ENCODE data around the gene NQO1. TPM values are rescaled to one million over a fixed set of nuclear protein-coding genes. Genes with fewer than 3 reads are reported as not detected.

The NQO1 gene
- total RNA-seq, 2 experiments from 2014 or later: 12.1 to 14.5 TPM

DNA sequence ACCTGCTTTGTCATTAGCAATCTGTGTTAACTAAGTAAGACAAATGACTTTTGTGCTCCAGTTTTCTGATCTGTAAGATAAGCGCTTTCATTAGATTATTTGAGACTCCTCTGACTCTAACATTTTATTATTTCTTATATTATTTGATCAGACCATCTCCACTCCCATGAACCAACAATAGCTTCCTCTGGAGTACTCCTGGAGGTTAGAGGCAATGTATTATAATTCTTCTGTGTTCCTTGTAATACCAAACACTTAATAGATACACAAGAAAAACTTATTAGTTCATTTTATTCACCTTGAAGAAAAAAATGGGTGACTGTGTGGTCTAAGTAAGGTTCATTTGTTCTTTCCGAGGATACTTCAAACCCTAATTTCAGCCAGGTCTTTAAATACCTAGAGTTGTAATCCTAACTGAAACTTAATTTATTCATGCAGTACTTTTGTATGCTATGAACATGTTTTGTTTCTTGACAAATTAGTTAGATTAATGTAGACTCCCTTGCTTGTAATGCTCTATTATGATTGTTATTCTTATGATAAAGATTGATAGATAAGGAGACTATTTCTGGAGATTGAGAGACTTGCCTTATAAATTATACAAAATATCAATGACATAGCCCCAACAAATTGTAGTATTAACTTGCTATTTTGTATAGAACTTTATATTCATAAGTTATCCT lies 53.9 kb downstream of the NQO1 start:
- no peak for DNase-seq
- Mint-ChIP-seq H3K27me3 (no peaks in the 10 kb centered on the region), H3K4me1 (peaks cover 2% of the 10 kb centered on the region), H3K4me3 (no peak overlapping the region), H3K36me3 (peaks cover 18% of the 10 kb centered on the region), H3K27ac (no peak overlapping the region), H3K9me3 (no peaks in the 10 kb centered on the region)
- no peak for ATAC-seq (ENCODE audit: low read depth)
- POLR2A ChIA-PET: no interaction called here

- Mint-ChIP-seq H3K4me3 (no peak overlapping the region), H3K27me3 (no peaks in the 10 kb centered on the region), H3K4me1 (peaks cover 2% of the 10 kb centered on the region), H3K36me3 (peaks cover 16% of the 10 kb centered on the region), H3K9me3 (no peaks in the 10 kb centered on the region), H3K27ac (no peak overlapping the region)
- ATAC-seq (ENCODE audit: low read depth): no peak
- POLR2A ChIA-PET: no interaction called here
- no peak for DNase-seq
These were observed 56.8 kb downstream of the NQO1 start for GRCh38 chr16:69669577-69669976.

DNA sequence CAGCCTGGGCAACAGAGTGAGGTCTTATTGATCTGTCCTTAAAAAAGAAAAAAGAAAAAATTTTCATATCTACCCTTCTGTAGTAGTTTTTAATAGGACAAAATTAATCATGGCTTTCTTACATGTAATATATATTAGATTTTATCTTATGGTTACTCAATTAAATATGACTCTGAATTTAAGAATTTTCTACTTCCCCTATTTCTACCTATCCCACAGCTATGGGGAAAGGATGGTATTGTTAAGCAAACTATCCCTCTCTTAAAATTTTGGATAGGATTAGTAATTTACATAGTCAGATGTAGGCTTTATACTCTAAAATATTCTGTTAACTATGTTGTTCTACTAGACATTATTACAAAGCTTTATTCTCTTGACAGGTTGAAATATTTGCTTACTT lies 62.5 kb downstream of the NQO1 start:
- POLR2A ChIA-PET: interaction anchor here (0.5 kb wide), 1 partner anchor 447 kb away, joined by 3 read pairs; no protein-coding TSS in a partner anchor
- DNase-seq: no peak

DNA sequence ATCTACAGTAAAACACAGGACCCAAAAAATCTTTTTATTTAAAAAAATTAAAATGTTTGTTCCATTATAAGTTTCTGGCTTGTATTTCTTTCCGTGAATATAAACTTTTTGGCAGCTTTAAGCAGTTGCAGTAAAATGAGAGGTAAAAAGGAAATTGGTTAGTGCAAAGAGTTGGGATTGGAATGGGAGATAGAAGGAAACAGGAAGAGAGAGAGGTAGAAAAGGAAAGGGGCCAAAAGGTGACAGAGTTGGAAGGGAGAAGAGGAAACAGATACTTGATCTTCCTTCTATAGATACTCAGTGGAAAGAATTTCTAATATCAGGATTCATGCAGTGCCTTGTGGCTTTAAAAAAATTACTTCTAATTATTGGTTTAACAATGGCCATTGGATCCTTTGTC lies 63.5 kb downstream of the NQO1 start:
- H3K4me3 Mint-ChIP-seq: no peak overlapping the region
- H3K36me3 Mint-ChIP-seq: peaks cover 17% of the 10 kb centered on the region
- H3K27me3 Mint-ChIP-seq: no peaks in the 10 kb centered on the region
- ATAC-seq (ENCODE audit: low read depth) (no peak), DNase-seq (no peak)
- H3K27ac Mint-ChIP-seq: peak overlapping the region; percentile 28
- POLR2A ChIA-PET: no interaction called here
- no peaks in the 10 kb centered on the region for H3K4me1 Mint-ChIP-seq
- no peaks in the 10 kb centered on the region for H3K9me3 Mint-ChIP-seq

More for the DNA sequence above, 62.5 kb downstream of the NQO1 start:
- Mint-ChIP-seq H3K36me3 (peaks cover 21% of the 10 kb centered on the region), H3K27ac (no peak overlapping the region), H3K4me3 (no peak overlapping the region), H3K4me1 (no peaks in the 10 kb centered on the region), H3K27me3 (no peaks in the 10 kb centered on the region), H3K9me3 (no peaks in the 10 kb centered on the region)
- ATAC-seq (ENCODE audit: low read depth): no peak

GRCh38 chr16:69660166-69660565 lies 66.2 kb downstream of the NQO1 start:
- Mint-ChIP-seq H3K4me1 (no peaks in the 10 kb centered on the region), H3K27ac (no peak overlapping the region), H3K9me3 (no peaks in the 10 kb centered on the region), H3K36me3 (peaks cover 19% of the 10 kb centered on the region), H3K4me3 (no peak overlapping the region), H3K27me3 (no peaks in the 10 kb centered on the region)
- DNase-seq: no peak
- POLR2A ChIA-PET: no interaction called here
- no peak for ATAC-seq (ENCODE audit: low read depth)

Other genes with a start within 250 kb of the NQO1 start
- 10 to 100 TPM; 21.7 to 24.8 TPM for gene NFAT5, start 160.6 kb downstream of the NQO1 start, total RNA-seq
- 10 to 100 TPM; 54.5 to 59.0 TPM for gene NOB1, start 28.4 kb upstream of the NQO1 start, total RNA-seq
- 10 to 100 TPM; 60.6 to 61.5 TPM for gene WWP2, start 35.8 kb upstream of the NQO1 start, total RNA-seq
- under 1 TPM; 0.68 to 0.91 TPM for gene CLEC18A, start 224.8 kb upstream of the NQO1 start, total RNA-seq

Measured in activated naive CD8-positive, alpha-beta T cell treated with anti-CD3 and anti-CD28 coated beads, Interleukin-2, amount 10 ng/mL, durations not matched to agents 7 days and 5 days (primary cell).